Stimulated activated CD8-positive, alpha-beta memory T cell treated with anti-CD3 and anti-CD28 coated beads, Interleukin-4, amount 100 ng/mL, for 1 hour (primary cell): ENCODE data around the gene RAP1A.
"Not testable (repeated sequence)": the region's sequence is repeated elsewhere in the genome, so short reads cannot be mapped to it uniquely, and the experiment has no call there.

Experiments used
- DNase-seq, 2 donors: peaks; one replicate each; pipeline ENCODE4 v3.0.0-alpha.2; 2020; ENCODE audit warnings: low read depth in 2 of 2, low spot score in 1 of 2

RAP1A gene

GRCh38 chr1:111735321-111735720, 115.7 kb downstream of the RAP1A start:
- no peak for DNase-seq

GRCh38 chr1:111735858-111736544, 116.4 kb downstream of the RAP1A start:
- no peak for DNase-seq

DNA sequence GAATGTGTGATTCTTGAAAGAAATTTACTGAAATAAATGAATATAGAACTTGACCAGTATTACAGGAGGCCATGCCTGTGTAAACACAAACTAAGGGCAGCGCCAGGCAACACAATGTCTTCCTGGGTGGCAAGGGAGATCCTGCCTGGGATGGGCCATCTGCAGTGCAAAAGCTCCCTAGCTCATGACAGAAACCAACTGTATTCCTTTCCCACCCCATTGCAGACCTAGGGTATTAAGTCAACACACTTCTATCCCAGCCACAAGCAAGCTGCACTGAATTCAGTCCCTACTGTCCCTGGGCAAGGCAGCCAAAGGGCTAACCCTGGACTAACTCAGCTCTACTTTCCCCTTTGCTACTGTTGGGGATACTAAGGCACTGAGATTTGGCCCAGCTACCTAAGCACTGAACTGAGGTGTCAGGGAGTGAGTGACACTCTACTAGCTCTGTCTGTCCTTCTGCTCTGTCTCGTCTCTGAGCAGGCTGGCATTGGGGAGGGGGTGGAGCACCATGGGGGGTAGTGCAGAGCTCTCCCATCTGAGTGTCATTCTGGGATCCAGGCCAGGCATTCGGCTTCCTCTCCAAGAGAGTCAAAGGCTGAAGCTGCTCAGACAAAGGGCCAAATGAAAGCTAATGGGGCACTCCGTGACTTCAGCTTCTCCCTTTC, 117.1 kb downstream of the RAP1A start:
- no peak for DNase-seq

DNA sequence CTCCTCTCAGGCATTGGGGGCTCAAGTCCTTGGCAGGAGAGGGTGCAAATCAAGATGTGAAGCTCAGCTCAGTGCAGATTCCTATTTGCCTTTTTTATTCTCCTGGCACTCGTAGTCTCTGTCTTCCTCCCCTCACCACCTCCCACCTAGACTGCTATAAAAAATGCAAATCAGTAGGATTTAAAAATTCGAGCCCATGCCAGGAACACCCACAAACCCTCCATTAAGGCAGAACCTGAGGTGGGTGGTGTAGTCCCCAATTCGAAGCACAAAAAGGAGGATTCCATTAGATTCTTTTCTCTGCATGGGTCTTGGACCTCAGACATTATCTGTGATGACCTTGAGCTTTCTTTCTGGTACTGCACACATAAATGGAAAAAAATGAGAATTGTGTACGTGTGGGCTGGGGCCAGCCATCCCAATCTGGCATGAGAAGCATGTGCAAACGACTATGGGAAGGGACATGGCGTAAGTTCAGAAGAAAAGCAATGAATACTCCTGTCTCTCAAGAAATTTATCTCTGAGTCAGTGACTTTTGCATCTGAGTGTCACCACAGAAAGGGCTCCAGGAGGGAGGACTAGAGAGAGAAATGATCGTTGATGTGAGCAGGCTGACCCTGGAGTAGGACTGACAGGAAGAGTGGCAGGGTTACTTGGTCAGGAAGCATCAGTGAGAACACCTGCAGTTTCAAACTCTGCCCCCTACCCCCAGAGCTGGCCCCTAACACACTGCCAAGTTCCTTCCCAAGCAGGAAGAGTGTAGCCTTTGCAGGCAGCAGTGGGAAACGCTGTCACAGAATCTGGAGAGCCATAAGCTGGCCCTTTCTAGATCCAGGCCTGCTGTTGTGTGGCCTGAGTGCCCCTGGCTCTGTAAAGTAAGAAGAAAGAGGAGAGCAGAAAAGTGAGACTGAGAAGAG, 117.9 kb downstream of the RAP1A start:
- DNase-seq: no peak

DNA sequence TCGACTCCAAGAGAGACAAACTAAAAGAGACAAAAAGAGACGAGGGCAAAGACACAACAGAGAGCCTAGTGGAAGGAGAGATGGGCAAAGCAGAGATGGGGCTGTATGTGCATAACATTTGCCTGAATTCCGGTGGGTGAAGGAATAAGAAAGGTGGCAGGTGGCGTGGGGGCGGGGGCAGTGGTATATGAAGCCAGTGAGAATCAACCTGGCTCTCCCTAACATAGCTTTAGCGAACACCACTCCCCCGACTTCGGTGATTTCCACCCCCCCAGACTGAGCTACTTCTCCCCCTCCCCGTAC, 118.5 kb downstream of the RAP1A start:
- DNase-seq: no peak

DNA sequence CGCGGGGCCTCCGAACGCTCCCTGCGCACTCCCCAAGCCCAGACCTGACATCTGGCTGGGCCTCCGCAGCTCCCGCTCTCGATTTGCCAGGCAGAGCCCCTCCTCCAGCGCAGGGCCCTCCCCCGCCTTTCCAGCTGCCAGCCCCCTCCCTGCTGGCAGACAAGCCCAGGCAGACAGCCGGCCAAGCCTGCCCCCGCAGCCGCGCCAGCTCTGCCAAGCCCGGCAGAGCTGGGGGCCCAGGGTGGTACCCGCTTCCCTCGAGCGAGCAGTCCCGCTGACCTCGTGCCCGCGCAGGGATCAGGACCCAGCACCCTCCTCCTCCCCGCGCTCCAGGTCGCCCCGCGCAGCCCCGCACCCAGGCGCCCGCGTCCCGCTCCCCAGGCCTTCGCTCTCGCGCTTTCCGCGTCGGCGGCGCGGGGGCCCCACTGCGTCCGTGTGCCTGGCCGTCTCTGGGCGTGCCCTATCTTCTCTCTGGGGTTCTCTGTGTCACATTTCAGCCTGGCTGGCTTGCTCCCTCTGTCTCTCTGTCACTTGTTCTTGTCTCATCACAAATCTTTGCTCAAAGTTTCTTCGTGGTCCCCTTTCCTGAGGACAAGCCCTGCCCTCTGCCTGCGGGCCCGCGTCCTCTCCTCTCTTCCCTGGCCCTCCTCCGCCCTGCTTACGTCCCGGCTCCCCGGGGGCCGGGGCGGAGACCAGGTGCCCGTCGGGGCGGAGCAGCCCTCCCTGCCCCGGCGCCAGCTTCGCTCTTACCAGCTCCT, 119.0 kb downstream of the RAP1A start:
- DNase-seq: no peak

GRCh38 chr1:111739194-111739924, 119.8 kb downstream of the RAP1A start, which contains the start of gene INKA2:
TSS of gene INKA2 (minus strand) at chr1:111739395. CDS start at chr1:111739242, 153 bp downstream.
- peak in 1 of 2 donors; percentile 32 for DNase-seq

GRCh38 chr1:111739925-111740765, 120.6 kb downstream of the RAP1A start:
- no peak for DNase-seq

- DNase-seq: not testable (repeated sequence)
Measured at GRCh38 chr1:111742292-111742691, 122.7 kb downstream of the RAP1A start.

DNA sequence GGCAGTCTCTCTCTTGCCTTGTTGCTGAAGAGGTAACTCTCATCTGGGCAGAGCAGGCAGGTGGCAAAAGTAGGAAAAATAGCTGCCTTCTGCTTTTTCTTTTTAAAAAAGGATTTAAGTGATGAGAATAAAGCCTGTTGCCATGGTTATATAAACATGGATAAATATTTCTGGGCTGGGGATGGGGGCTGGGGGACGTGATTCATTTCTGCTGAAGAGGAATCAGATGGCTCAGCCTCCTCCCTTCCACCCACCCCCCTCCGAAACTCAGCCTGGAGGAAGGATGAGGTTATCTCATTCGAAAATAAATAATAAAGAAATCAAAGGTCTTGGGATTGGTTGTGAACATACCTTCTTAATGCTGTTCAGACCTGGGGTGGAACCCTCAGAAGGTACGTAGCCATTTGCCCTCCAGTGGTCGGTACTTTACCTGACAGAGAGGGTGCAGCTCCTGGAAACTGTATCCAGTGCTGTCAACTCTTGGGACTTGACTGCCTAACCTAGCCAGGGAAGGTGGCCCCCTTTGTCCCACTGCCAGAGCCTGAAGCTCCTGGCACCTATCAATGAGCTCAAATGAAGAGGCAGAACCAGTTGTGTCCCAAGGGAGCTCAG, 123.5 kb downstream of the RAP1A start:
- DNase-seq: no peak

DNA sequence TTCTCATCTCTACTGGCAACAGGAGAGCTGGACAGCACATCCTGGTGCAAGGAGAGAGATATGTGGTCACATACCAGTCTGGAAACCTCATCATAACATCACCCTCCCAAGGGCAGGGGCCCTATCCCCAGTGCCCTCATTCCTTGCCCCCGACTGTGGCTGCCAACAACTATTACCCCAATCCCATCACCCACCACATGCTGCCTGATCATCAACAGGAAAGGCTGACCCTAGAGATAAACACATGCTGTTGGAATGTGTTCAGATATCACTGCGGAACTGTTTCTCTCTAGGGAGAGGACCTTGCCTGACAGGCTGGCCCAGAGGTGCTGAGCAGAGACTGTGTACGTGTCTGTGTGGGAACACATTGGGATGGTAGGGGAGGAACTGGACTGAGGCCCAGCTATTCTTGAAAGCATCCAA, 124.1 kb downstream of the RAP1A start:
- no peak for DNase-seq

DNA sequence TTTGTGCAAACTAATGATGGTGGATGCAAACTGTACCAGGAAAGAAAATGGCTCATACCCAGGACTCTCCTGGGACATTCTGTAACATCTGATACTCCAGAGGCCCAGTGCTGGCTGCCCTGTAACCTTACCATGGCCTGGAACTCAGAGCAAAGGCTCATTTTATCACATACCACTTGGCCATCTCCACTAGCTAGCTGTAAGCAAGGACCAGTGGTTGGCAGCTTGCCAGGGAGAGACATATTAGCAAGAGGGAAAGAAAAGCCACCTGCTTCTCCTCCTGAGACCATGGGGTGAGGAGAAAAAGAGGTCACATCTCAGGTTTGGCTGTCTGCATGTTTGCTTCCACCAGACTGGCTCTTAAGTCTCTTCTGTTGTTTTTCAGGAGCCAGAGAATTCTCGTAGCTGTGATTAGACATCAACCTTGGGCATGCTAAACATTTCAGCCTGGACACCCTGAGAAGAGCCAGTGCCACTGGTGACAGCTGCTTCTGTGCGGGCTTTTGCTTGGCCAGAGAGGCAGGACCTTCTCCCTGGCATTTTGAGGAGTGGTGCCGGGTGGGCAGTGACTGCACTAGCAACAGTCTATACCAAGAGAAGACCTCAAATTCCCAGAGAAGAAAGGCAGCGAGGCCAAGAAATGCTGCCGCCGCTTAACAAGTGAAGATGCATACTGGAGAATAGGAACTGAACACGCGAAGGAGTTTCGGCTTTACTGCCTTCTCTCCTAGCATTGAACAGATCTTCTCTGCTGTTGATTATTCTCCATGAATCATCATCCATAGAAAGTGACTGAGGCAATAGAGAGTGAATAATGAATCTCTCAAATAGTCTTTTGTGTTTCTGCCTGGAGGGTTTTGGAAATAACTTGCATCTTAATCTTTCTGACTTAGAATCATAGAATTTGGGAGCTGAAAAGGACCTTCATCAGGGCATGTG, 126.4 kb downstream of the RAP1A start:
- DNase-seq: no peak

DNA sequence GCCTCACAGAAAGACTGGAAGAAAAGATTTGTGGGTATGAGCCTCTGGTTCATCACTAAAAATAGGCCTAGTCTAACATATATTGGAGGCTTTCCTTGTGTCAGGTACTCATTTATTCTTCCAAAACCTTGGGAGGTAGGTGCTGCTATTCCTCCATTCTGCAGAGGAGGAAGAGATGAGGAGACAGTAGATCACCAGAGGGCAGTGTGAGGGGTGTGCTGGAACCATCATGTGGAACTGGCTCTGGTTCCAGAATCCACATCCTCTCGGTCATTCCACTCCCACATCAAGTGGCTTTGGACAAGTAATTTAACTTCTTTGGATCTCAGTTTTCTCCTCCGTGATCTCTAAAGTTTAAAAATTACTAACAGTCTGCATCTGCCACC, 127.0 kb downstream of the RAP1A start:
- no peak for DNase-seq

- no peak for DNase-seq
Measured at GRCh38 chr1:111747282-111747734, 127.7 kb downstream of the RAP1A start.

GRCh38 chr1:111747947-111748346, 128.4 kb downstream of the RAP1A start:
- no peak for DNase-seq

GRCh38 chr1:111749628-111750027, 130.0 kb downstream of the RAP1A start:
- DNase-seq: no peak

DNA sequence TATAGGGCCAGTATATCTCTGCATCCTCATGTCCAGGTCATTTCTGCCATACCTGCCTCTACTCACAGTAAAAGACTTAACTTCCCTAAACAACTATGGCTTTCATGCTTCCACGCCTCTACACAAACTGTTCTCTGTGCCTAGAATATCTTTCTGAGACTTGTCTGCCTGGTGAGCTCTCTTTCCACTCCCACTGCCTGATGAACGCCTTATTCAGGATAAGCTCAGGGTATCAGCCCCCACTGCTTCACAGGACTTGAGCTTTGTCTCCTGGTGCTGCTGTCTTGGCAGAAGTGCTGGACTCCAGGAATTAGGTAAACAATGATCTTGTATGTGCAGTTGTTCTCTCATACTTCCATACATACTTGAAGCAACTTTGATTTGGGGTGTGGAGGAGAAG, 131.3 kb downstream of the RAP1A start:
- DNase-seq: no peak
